SK-MEL-5 (cell line): ENCODE results near the gene THADA. TPM values are rescaled to one million over a fixed set of nuclear protein-coding genes. Genes with fewer than 3 reads are reported as not detected.

Experiments
- DNase-seq: peaks from one replicate; pipeline ENCODE4 v3.0.0-alpha.2; 2016; ENCODE audit warnings: low read depth, low spot score
- in situ Hi-C: cut with HindIII; loops from 2 replicates; pipeline ENCODE4 v1.10.0; 2016; ENCODE audit warnings: low sequenced_read_pairs, high pct_unique_total_duplicates, low pct_unique_long_range_greater_than_20kb
- total RNA-seq: library from RNA; depleted of rRNA; stranded (reverse); fragments of >200 nt; shearing (Covaris generic); gene quantifications from 2 replicates; pipeline ENCODE4 v1.2.3, GENCODE V29; 2014

THADA gene
- total RNA-seq, 1 experiment from 2014 or later: 50.3 TPM

DNA sequence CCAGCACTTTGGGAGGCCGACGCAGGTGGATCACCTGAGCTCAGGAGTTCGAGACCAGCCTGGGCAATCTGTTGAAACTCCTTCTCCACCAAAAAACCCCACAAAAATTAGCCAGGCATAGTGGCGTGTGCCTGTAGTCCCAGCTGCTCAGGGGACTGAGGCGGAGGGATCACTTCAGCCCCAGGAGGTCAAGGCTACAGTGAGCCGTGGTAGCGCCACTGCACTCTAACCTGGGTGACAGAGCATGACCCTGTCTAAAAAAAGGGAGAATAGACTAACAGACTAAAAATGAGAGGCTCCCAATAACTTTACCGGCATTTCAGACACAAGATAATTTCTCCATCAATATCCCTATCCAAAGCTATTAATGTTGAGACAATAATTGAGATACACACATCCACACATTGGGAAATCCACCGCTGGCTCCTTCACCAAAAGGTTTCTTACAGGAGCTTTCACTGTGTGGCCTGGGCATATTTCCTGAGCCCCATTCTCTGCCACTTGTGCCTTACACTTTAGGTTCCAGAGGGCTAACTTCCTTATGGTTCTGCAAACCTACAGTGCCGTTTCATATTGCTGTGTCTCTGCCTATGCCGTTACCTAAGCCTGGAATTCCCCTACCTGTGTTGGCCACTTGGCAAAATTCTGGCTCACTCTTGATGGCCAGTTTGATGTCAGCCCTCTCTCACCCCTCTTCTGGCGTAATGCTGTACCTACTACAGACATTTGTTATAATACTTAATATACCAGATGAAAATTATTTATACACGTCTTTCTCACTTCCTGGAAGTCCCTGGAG is 253.7 kb downstream of the THADA start:
- DNase-seq: no peak
- in situ Hi-C loops: no loop called here

DNA sequence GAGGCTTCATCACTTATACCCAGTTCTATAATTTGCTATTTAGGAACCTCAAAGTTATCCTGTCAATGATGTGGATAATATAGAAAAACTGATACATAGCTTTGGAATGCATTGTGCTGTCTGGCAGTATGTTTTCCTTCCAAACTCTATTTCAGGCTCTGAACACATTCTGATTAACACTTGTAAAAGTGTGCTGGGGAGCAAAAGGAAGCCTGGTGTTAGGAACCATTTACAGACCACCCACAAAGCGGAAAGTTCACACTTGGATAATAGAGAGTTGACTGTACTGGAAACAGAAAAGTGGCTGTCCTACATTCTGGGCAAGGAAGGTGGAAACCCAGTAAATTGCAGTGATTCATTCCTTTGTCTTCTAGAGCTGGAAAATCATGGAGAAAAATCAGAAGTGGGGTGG is 254.9 kb downstream of the THADA start:
- in situ Hi-C loops: no loop called here
- no peak for DNase-seq

DNA sequence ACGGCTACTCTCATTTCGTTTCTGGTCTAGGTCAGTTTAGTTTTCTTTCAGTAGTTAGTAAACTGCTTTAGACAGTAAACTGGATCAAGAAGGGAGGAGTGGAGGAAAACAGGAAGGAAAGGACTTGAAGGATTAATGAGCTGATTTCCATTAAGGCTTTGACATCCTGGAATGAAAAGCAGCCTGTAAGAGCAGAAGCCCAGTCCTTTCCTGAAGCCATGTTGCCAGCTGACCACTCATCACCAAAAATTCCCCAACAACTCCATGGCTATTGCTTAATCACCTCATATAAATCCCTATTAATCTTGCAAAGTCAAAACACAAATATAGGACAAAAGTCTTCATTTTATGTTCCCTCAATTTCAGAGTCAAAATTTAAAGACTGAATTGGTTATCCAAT is 255.8 kb downstream of the THADA start:
- DNase-seq: no peak
- in situ Hi-C loops: no loop called here

DNA sequence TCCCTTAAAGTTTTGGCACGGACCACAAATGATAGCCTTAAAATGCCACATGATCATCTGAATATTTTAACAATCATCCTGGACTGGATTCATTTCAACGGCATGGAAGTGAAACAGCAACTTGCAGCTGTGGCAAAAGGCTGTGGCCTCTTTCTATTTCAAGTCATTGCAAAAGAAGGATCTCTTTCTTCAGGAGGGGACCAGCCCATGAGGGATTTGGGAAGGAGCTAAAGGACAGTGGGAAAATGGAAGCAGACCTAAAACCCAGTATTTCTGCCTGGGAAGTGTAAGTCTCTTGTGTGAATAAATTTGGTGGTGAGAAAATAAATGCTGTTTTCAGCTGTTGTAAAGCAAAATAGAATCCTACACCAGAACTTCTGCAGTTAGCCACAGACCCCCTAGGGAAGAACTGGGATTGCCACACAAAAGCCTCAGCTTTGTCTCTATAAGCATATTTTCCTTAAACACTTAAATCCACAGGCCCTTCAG is 262.1 kb downstream of the THADA start:
- in situ Hi-C loops: no loop called here
- DNase-seq: peak; percentile 70

DNA sequence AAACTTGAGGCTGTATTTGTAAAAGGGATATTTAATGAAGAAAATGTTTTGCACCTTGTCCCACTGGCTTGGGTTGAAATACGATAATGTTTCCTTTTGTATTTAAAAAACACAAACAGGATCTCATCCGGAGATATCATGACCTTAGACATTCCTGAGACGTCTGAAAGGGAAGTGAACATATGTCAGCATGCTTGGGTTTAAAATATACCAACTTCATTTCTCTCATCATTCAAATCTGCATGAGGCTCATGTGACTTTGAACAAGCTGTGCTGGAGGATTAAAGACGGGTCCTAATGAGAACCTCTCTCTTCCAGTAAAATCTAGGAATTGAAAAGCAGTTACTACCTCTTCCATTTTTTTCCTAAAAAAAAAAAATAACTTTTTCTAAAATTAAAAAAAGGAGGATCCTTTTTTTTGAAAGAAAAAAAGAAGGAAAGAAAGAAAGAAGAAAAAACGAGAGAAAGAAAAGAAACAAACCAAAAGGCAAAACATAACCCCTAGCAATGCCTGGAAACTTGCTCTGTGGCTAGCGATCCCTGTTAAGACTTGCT is 262.7 kb downstream of the THADA start:
- in situ Hi-C loops: no loop called here
- DNase-seq: peak; percentile 71

DNA sequence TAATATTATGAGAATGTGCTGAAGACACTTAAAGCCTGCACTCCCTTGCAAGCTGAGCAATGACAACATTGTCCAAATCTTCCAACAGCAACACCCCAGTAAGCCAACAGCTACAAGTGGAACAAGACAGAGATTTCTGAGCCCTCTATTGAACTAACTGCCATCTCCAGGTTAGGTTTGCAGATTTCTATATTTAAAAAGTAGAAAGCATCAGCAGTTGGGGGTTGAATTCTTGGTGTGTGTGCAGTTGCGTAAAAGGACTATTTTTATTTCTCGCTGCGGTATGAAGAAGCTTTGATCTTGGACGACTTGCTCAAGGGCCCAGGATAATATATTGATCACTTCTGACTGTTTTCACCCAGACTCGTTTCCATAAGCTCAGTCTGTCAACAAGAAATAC is 263.2 kb downstream of the THADA start:
- in situ Hi-C loops: no loop called here
- DNase-seq: no peak

DNA sequence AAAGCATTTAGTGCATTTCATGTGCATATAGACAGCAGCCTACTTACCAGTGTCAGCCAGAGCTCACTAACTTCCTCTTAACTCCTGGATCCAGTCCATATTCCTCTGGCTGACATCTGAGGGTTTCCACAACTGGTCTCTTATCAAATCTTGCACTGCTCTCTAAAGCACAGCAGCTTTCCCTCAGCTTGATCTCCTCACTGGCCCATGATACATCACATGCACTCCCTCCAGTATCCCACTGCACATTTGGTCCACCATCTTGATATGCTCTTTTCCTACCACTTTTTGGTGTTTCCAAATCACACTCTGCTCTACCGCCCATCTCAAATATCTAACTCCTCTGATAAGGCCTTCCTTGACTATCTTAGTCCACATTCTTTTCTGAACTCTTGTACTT is 264.4 kb downstream of the THADA start:
- in situ Hi-C loops: no loop called here
- peak; percentile 42 for DNase-seq

DNA sequence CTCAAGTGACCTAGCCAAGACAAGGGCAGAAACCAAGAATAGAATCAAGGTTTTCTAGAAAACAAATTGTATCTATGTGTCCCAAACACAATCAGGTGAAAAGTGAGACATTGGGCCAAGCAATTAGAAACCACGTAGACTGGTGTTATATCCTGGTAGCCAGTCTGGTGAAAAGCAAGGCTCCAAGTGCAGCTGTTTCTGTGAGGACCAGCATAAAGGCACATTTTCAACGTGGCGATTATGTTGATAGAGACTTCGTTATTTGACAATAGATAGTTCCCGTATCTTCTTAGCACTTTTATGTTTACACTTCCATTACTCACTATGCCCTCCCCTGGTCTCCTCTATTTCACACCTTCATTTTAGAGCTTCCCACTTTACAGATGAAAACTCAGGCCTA is 266.2 kb downstream of the THADA start:
- no peak for DNase-seq
- in situ Hi-C loops: no loop called here

DNA sequence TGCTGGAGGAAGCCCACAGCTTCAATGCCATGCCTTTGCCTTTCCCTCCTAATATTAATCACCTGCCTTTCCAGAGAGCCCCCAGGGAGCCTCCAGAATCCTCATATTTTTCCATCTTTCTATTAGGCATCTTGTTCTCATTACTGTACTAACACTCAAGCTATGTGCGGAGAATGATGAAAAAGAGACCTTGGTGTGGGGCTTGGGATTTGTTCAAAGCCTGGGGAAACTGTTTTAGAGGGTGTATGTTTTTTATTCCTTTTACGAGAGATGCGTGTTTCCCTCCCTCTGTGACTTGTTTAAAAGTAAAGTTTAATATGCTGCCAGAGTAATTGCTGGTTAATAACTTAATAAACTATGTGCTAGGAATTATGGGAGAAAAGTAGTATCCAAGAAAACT is 267.0 kb downstream of the THADA start:
- in situ Hi-C loops: no loop called here

DNA sequence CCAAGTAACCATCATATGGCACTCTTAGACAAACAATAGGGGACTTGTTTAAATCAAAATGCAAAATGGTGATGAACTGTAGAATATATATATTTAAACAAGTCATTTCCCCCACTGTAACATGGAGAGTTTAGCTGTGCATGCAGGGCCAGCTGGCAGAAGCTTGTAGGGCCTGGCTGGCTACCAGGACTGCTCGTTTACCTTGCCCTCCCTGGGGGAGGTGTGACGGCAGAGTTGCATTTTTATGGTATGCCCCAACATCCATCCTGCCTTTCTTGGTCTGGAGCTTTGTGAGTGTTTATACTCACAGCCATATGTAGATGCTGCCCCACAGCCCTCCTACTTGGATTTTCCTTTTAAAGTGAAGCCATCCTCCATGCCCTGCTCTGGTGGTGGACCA is 267.7 kb downstream of the THADA start:
- in situ Hi-C loops: no loop called here
- DNase-seq: no peak

More for the DNA sequence above, 267.0 kb downstream of the THADA start:
- no peak for DNase-seq

DNA sequence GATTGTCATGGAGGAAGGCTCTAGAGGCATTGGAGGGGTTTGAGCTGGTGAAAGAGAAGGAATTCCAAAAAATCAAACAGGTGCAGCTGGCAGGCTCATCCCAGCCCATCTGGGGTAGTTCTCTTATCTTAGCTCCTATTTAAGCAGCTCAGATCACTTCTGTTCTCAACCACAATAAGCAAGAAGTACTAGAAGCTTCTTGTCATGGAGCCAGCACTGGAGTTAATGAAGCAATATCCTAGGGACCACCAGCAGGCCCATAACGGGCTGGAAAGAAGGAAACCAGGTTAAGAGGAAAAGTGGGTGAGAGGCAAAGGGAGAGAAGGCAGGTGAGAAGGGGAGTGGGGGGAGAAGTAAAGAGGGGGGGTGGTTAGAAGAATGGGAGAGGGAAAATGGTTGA is 268.7 kb downstream of the THADA start:
- in situ Hi-C loops: no loop called here
- no peak for DNase-seq

DNA sequence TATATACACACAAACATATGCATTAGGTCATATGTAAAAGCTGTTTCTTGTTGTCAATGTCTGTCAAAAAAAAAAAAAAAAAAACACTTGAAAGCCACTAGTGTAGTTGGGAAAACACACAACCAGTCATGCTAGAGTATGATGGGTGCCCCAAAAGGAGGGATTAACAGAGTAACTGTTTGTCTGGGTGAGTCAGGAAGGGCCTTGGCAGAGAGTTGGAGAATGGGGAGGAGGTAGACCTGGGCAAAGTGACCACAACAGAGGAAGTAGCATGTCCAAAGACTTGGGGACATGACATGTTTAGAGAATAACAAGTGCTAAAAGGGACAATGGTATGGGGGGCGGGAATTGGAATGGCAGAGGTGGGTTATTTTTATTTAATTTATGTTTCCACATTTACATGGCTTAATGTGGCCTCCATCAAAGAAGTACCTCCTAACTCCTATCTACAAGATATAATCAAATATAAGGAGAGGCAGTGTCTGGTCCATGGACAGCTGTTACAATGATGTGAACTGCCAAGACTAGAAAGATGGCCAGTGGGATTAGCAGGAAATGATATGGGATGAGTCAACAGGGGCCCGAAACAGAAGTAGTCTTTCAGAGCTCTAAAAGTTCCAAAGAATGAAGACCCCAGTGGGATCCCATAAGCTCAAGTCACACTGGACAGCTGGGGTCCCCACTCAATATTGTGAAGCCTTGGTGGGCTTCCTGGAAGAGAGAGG is 269.6 kb downstream of the THADA start:
- DNase-seq: no peak
- in situ Hi-C loops: no loop called here

DNA sequence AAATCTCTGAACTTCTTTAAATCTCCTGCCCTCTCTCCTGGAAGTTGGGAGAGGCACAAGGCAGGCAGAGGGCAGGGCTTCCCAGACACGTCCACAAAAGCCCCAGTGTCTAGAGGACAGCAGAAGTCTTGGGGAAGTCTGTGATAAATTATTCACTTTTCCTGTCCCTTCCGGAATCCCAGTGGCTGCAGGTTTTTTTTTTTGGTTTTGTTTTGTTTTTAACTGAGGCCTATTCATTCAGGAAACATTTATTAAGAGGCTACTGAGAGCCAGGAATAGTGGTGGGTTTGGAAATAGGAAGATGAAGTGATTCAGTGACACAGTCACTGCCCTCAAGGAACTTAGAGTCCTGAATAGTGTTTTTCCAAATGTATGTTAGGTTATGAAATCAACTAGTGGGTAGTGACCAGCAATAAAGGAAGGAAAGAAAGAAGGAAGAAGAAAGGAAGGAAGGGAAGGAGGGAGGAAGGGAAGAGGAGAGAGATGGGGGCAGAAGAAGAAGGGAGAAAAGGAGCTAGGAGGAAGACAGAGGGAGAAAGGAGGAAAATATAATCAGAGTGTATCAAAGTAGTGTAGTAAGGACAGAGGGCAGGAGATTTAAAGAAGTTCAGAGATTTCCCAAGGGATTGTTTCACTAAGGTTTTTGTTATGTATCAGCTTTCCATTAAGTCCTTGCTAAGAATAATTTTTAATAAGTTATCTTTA is 270.6 kb downstream of the THADA start:
- in situ Hi-C loops: no loop called here
- DNase-seq: peak; percentile 96

DNA sequence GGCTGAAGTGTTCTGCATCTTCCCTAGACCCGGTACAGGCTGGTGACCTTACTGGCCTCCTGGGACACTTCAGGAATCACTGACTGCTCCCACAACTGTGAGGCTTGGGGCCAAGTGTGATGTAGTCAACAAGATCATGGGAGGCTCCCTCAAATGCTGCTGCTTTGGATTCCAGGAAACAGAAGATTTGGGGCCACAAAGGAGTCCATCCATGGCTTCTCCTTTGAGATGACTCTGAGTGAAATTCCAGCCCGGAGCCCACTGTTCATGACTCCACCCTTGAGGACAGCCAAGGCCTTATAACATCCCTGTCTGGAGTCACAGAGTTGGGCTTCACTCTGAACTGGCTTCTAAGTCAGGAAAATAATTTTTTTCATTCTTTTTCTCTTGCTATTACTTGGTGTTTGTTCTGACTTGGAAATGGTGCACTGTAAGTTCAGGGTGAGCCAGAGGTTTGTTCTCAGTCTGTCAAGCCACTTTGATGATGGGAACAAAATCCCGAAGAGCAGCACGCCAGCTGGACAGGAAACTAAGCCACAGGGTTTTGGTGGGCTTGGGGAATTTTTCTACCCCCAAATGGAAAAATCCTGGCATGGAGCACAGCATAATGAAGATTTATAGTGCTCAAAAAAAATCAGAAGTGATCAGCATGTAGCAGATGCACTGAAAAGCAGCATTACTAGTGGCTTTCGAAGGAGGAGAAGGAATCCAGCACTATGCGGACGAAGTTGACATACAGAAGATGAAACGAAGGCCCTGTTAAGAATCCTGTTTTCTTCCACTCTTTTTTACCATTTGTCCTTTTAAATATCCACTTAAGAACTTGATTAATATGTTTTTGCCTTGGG is 271.4 kb downstream of the THADA start:
- no peak for DNase-seq
- in situ Hi-C loops: no loop called here

DNA sequence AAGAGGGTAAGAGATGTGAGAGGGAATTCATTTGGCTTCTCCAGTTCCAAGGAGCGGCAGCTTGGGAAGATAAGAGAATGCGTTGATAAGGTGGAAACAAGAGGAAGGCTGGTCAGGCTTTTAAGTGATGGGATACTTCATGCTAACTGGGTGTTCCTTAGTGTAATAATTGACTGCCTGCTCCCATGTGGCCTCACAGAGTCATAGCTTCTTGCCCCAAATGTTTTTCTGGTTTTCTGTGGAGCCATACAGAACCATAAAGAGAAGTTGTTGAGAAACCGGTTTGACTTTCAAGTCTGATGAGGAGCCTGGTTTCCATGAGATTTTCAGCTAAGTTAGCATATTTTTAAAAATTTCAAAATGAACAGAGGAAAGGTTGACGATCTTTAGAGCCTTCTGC is 272.0 kb downstream of the THADA start:
- DNase-seq: no peak
- in situ Hi-C loops: no loop called here

DNA sequence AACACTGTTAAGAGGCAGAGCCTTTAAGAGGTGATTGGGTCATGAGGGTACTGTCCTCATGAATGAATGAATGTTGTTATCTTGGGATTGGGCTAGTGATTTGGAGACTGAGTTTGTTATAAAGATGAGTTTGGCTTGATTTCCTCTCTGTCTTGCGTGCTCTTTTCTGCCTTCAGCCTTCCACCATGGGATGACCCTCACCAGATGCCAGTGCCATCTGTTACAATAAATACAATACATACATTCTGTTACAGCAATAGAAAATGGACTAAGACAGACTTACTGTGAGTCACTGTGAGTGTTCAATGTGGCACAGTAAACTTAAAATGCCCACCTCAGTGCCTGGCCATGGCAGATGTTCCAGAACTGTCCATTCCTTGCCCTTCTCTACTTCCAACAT is 274.4 kb downstream of the THADA start:
- DNase-seq: no peak
- in situ Hi-C loops: no loop called here

DNA sequence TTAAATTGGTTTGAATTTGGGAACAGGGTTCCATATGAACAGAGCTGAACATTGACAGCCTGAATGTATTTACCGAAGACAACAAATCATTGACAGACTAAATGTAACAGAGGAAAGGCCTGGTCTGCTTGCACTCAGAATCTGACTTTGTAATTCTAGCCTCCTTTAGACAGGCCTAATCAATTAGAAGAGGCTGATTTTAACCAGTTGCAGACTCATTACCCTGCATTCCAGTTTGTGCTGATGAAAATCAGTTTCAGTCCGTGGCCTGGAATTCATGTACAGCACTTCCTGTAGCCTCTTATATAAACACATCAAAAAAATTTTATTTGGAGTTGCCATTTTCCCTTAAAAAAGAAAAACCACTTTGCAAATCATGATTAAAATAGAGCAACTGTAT is 276.3 kb downstream of the THADA start:
- DNase-seq: no peak
- in situ Hi-C loops: no loop called here
